H54 (cell line): Measurements from ENCODE around the gene PDPR.
"Not testable (repeated sequence)": the region's sequence is repeated elsewhere in the genome, so short reads cannot be mapped to it uniquely, and the experiment has no call there.

Experiments
- DNase-seq: peaks from one replicate; pipeline ENCODE4 v3.0.0; 2011; ENCODE audit warnings: low spot score, mixed read lengths; ENCODE audit not compliant: insufficient read length
- FAIRE-seq: peaks from 3 replicates; lab custom pipeline; 2011; peaks lifted over from hg19 to GRCh38; lab: Jason Lieb, UNC

Gene PDPR

GRCh38 chr16:70196683-70197300 is 82.7 kb downstream of the PDPR start:
- FAIRE-seq, DNase-seq: not testable (repeated sequence)

DNA sequence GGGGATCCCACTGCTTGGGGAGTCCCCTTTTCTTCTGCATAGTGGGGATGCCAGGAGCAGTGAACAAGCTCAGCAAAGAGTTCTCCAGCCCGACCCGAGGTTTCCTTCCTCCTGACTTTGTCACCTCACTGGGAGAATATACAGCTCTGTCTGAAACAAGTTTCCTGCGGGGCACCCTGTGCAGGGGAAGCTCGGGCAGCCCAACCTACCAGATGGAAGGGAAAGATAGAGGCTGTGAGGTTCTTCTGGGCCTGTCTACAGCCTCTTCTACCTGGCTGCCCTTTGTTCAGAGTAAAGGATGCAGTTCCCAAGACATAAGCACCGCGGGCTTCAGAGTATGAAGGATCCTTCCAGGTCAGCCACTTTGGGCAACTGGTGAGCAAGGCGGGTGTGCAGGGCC is 83.5 kb downstream of the PDPR start:
- not testable (repeated sequence) for FAIRE-seq, DNase-seq

DNA sequence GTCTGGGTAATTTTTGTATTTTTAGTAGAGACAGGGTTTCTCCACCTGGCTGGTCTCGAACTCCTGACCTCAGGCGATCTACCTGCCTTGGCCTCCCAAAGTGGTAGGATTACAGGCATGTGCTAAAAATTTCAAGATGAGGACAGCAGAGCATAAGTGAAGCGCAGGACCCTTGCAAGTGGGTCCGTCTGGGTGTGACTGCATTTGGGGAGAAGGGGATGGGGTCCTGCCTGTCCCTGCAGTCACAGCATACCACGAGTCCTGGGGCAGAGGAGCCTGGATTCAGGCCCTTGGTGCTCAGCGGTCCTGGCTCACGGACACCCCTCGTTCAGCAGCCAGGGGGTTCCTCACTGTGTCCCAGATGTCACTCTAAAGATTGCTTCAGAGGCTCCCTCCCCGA is 84.1 kb downstream of the PDPR start:
- not testable (repeated sequence) for DNase-seq, FAIRE-seq

DNA sequence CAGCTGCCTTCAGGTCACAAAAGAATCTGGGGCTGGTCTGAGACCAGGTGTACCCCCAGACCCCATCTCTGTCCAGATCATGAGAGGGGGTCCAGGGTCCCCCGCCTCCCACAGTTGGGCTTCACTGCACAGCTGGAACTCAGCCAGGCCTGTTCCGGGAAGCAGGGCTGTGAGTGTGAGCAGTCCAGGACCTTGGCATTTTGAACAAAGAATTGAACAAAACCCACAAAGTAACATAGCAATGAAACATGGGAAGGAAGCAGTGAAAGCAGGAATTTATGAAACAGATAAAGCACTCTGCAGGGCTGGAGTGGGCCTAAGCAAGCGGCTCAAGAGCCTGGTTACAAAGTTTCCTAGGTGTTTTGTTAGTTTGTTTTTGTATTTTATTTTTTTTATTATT is 84.5 kb downstream of the PDPR start:
- FAIRE-seq = not testable (repeated sequence)
- peak; percentile 1 for DNase-seq

DNA sequence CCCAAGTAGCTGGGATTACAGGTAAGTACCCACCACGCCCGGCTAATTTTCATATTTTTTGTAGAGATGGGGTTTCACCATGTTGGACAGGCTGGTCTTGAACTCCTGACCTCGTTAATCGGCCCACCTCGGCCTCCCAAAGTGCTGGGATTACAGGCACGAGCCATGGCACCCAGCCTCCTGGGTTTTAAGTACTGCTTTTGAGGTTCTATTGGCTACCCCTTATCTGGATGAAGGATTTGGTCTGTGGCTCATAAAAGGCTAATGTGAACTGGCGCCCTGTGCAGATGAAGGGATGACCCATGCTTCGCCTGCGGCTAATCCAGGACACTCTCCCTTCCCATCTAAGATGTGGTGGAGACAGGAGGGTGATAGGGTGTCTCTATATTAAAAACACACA is 85.0 kb downstream of the PDPR start:
- FAIRE-seq, DNase-seq: not testable (repeated sequence)

DNA sequence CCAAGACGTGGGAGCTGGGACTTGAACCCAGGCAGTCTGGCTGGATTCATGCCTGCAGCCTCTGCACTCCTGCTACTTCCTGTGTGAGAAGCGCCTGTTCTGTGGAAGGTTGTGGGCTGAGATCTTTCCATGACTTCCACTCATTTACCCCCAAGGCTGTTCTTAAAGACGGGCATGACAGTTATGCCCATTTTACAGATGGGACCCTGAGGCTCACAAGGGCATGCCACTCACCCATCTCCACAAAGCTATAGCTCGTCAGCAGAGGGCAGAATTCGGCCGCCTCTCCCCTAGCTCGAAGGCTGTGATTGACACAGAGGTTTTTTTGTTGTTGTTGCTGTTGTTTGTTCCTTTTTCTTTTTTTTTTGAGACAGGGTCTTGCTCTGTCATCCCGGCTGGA is 85.9 kb downstream of the PDPR start:
- not testable (repeated sequence) for DNase-seq

GRCh38 chr16:70203508-70203907 is 89.4 kb downstream of the PDPR start:
- DNase-seq, FAIRE-seq: not testable (repeated sequence)

More for the DNA sequence above, 85.9 kb downstream of the PDPR start:
- FAIRE-seq = not testable (repeated sequence)

DNA sequence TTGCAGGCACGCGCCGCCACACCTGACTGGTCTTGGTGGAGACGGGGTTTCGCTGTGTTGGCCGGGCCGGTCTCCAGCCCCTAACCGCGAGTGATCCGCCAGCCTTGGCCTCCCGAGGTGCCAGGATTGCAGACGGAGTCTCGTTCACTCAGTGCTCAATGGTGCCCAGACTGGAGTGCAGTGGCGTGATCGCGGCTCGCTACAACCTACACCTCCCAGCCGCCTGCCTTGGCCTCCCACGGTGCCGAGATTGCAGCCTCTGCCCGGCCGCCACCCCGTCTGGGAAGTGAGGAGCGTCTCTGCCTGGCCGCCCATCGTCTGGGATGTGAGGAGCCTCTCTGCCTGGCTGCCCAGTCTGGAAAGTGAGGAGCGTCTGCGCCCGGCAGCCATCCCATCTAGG is 89.9 kb downstream of the PDPR start:
- FAIRE-seq, DNase-seq: not testable (repeated sequence)

DNA sequence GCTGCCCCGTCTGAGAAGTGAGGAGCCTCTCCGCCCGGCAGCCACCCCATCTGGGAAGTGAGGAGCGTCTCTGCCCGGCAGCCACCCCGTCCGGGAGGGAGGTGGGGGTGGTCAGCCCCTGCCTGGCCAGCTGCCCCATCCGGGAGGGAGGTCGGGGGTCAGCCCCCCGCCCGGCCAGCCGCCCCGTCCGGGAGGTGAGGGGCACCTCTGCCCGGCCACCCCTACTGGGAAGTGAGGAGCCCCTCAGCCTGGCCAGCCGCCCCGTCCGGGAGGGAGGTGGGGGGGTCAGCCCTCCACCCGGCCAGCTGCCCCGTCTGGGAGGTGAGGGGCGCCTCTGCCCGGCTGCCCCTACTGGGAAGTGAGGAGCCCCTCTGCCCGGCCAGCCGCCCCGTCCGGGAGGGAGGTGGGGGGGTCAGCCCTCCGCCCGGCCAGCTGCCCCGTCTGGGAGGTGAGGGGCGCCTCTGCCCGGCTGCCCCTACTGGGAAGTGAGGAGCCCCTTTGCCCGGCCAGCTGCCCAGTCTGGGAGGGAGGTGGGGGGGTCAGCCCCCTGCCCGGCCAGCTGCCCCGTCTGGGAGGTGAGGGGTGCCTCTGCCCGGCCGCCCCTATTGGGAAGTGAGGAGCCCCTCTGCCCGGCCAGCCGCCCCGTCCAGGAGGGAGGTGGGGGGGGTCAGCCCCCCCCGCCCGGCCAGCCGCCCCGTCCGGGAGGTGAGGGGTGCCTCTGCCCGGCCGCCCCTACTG is 90.7 kb downstream of the PDPR start:
- DNase-seq, FAIRE-seq: not testable (repeated sequence)

DNA sequence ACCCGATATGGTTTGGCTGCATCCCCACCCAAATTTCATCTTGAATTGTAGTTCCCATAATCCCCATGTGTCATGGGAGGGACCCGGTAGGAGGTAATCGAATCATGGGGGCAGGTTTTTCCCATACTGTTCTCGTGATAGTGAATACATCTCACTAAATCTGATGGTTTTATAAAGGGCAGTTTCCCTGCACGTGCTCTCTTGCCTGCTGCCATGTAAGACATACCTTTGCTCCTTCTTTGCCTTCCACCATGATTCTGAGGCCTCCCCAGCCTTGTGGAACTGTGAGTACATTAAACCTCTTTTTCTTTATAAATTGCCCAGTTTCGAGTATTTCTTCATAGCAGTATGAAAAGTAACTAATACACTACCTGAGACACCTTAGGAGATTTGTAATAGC is 92.2 kb downstream of the PDPR start:
- not testable (repeated sequence) for FAIRE-seq, DNase-seq
